ENCODE results near the gene RPS19.
A peak's percentile ranks its signal among the peaks of the same experiment; 100 is the strongest.
"Not testable (repeated sequence)": the region's sequence is repeated elsewhere in the genome, so short reads cannot be mapped to it uniquely, and the experiment has no call there.

RPS19 gene

DNA sequence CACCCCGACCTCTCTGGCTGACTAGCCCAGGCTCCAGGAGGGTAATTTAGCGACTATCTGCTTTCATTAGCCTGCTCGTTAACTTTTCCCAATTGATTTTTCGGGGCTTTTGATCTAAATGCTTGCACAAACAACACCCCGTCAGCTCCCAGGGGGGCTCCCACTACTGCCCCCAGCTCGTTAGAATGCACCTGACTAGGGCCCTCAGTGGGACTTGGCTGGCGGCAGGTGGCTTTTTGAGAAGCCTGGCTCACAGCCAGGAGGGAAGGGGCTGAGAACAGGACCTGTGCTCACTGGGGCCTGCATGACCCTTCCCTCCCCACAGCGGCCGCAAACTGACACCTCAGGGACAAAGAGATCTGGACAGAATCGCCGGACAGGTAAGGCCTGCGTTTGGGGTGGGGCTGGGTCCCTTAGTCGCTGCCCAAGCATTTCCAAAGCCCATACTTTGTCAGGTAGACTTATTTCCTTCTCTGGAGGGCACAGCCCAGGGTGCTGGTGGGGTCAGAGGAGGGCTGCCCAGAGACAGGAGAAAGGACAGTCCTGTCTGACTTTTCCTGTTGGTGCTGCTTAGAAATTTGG is 9.4 kb downstream of the RPS19 start:
- no peak for DNase-seq (ENCODE audit: low read depth)
- TF ChIP-seq, protein P1, sequence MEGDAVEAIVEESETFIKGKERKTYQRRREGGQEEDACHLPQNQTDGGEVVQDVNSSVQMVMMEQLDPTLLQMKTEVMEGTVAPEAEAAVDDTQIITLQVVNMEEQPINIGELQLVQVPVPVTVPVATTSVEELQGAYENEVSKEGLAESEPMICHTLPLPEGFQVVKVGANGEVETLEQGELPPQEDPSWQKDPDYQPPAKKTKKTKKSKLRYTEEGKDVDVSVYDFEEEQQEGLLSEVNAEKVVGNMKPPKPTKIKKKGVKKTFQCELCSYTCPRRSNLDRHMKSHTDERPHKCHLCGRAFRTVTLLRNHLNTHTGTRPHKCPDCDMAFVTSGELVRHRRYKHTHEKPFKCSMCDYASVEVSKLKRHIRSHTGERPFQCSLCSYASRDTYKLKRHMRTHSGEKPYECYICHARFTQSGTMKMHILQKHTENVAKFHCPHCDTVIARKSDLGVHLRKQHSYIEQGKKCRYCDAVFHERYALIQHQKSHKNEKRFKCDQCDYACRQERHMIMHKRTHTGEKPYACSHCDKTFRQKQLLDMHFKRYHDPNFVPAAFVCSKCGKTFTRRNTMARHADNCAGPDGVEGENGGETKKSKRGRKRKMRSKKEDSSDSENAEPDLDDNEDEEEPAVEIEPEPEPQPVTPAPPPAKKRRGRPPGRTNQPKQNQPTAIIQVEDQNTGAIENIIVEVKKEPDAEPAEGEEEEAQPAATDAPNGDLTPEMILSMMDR (IDR thresholded peaks at IDR 0.05; ENCODE audit: control insufficient read depth, insufficient read depth, low read depth, low read length, missing control alignments): no peak
- H3K4me3 ChIP-seq (ENCODE audit: control insufficient read depth, low read depth, low read length): no peak overlapping the region

DNA sequence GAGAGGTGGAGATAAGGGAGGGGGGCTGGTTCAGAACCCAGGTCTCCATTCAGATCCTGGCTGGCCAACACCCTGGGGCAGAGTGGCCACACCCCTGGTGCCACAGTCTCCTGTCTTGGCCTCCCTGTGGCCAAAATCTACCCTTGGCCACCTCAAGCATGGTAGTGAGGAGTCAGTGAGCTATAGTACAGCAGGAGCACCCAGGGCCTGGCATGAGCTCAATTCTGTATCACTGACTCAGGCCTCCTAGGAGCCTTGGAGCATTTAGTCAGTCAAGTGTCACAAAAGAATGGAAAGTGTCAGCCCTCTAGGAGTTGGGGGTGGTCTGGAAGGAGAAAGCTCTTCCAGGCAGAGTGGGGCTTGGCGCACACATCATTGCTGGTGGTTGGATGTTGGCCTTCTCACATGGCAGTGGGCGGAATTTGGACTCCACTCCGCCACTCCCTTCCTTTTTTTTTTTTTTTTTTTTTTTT is 10.4 kb downstream of the RPS19 start:
- H3K4me3 ChIP-seq (ENCODE audit: control insufficient read depth, low read depth, low read length): no peak overlapping the region
- DNase-seq (ENCODE audit: low read depth): no peak
- TF ChIP-seq, protein P1 (IDR thresholded peaks at IDR 0.05; ENCODE audit: control insufficient read depth, insufficient read depth, low read depth, low read length, missing control alignments): no peak

DNA sequence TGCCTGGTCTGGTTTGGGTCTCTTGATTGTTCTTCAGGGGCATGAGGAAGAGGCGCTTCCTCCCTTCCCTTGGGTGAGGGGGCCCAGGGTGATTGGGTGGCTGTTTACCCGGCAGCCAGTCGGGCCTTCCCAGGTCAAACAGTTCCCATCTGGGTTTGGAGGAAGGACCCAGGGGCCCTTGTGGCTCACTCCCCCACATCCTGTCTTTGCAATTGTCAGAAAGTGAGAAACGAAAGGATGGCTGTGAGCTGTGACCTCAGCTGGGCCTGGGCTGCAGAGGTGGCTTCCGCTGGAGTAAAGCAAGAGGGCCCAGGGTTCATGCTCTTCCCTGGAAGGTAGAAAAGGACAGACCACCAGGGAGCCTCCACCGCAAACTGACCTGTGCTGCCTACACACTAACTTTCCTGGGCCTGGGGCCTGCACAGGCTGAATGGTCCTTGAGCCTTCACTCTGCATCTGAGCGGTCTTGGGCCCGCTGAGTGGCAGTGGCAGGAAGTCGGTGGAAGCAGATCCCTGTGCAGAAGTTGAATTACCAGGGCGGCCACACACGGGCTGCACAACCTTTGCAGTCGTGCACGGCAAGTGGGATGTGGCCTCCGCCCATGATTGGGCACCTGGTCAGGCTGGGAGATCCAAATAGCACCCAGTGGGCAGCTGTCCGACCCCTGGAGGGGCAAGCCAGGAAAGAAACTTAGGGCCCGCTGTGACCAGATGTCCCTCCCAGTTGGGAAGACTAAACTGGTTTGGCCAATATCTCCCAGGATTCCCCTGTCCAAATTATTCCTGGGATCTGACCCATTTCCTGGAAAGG is 11.7 kb downstream of the RPS19 start:
- TF ChIP-seq, protein P1 (IDR thresholded peaks at IDR 0.05; ENCODE audit: control insufficient read depth, insufficient read depth, low read depth, low read length, missing control alignments): no peak
- no peak for DNase-seq (ENCODE audit: low read depth)
- no peak overlapping the region for H3K4me3 ChIP-seq (ENCODE audit: control insufficient read depth, low read depth, low read length)

DNA sequence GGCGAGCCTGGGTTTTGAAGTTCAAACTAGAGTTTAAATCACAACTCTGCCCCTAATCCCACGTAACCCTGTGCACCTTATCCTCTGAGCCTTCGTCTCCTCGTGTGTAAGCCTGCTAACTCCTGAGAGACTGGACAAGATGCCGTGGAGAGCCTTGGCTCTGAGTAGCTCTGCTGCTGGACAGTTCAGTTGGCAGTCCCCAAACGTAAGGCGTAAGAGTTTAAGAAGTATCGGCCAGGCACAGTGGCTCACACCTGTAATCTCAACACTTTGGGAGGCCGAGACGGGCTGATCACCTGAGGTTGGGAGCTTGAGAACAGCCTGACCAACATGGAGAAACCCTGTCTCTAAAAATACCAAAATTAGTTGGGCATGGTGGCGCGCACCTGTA is 12.3 kb downstream of the RPS19 start:
- no peak for DNase-seq (ENCODE audit: low read depth)
- TF ChIP-seq, protein P1 (IDR thresholded peaks at IDR 0.05; ENCODE audit: control insufficient read depth, insufficient read depth, low read depth, low read length, missing control alignments): no peak
- no peak overlapping the region for H3K4me3 ChIP-seq (ENCODE audit: control insufficient read depth, low read depth, low read length)

DNA sequence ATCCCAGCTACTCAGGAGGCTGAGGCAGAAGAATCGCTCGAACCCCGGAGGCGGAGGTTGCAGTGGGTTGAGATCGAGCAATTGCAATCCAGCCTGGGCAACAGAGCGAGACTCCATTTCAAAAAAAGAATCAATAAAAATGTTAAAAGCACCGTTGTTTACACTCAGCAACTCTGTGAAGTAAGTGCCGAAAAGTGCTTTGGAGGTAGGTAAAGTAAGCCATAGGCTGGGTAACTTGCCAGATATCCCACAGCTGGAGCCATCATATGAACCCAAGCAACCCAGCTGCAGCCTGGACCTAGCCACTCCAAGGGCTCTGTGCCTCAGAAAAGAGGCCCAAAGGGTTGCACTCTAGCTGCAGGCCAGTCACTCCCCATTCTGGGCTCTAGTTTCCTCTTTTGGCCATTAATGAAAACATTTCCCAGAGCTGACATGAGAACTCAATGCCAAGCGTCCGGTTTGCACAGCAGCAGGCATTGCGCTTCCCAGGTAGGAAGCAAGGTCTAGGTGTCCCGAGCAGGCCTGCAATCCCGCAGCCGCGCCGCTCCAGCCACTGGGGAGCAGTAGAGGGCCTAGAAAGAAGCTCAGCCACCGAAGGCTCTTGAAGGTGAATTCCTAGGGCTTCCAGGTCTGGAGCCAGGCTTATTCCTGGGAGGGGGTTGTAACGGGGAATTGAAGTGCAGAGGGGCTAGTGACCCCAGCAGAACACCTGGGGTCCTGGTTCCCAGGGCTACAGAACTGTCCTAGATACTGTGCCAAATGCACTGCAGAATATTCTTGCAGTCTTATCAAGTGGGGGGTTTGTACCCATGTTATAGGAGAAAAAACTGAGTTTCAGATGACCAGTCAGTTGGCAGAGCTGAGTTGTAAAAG is 13.0 kb downstream of the RPS19 start:
- no peak for DNase-seq (ENCODE audit: low read depth)
- TF ChIP-seq, protein P1 (IDR thresholded peaks at IDR 0.05; ENCODE audit: control insufficient read depth, insufficient read depth, low read depth, low read length, missing control alignments): peak; percentile 72
- no peak overlapping the region for H3K4me3 ChIP-seq (ENCODE audit: control insufficient read depth, low read depth, low read length)

DNA sequence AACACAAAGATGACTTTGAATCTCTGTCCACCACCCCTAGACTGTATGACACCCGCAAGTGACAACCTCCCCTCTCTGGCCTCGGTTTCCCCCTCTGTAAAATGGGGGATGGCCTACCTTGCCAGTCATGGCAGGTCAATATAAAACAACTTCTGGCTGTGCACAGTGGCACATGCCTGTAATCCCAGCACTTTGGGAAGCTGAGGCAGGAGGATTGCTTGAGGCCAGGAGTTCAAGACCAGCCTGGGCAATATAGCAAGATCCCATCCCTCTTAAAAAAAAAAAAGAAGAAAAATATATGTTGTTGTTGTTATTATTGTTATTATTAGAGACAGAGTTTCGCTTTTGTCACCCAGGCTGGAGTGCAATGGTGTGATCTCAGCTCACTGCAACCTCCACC is 15.9 kb downstream of the RPS19 start:
- DNase-seq (ENCODE audit: low read depth): not testable (repeated sequence)

More for the DNA sequence above, 15.9 kb downstream of the RPS19 start:
- H3K4me3 ChIP-seq (ENCODE audit: control insufficient read depth, low read depth, low read length): not testable (repeated sequence)

All from AG09309 (cell line).